SU-DHL-6 (cell line): ENCODE results near the gene GUK1.

ENCODE experiments used
- CTCF ChIP-seq: fragments of 200-600 bp; sonication (generic); IDR thresholded peaks from one replicate; pipeline ENCODE4 v1.5.1; 2017; ENCODE audit warnings: antibody characterized with exemption, mild to moderate bottlenecking, low read length, moderate library complexity; ENCODE audit not compliant: insufficient read depth, poor library complexity, severe bottlenecking
- EZH2phosphoT487 ChIP-seq: fragments of 200-600 bp; sonication (generic), shearing (Covaris generic); conservative IDR thresholded peaks from 2 replicates; pipeline ENCODE4 v1.6.1; 2018; ENCODE audit warnings: mild to moderate bottlenecking, antibody characterized with exemption, low read length, moderate library complexity, mixed read lengths

GRCh38 chr1:228175316-228176023, 35.4 kb downstream of the GUK1 start:
- TF ChIP-seq CTCF (no peak), EZH2phosphoT487 (no peak)
